HCT116 (cell line): Measurements from ENCODE around the gene LYSMD3. TPM values are rescaled to one million over a fixed set of nuclear protein-coding genes. Genes with fewer than 3 reads are reported as not detected.

Experiments used
- ATAC-seq: fragments of 200-7000 bp; cut with Tn5 transposase; 2 replicates; pipeline ENCODE4 v1.9.1; 2020; ENCODE audit warnings: mild to moderate bottlenecking, moderate library complexity
- BruUV-seq: library from RNA; stranded (reverse); fragments of 400-500 nt; replicated peaks from 2 replicates; lab custom pipeline; 2021; lab: Mats Ljungman, UMichigan
- CTCF ChIA-PET: fragments of 300-600 bp; sonication (Branson Sonifier 250); formaldehyde crosslinking; loops from one replicate; lab custom pipeline; 2021; ENCODE audit warnings: antibody characterized with exemption; lab: Charles Lee
- POLR2A ChIA-PET: fragments of 300-600, 350-600 bp; sonication (Branson Sonifier 250); formaldehyde crosslinking; loops from one replicate; lab custom pipeline; 2021; ENCODE audit warnings: antibody characterized with exemption; lab: Charles Lee
- RAD21 ChIA-PET, 2 experiments: fragments of 300-600 bp; sonication (Branson Sonifier 250); formaldehyde crosslinking; loops; one replicate each; lab custom pipeline; 2023; ENCODE audit warnings: low total read pairs in 2 of 2; ENCODE audit not compliant: uncharacterized antibody in 2 of 2, unreplicated experiment in 2 of 2, low non-redundant PET in 1 of 2; lab: Charles Lee
- DNase-seq: peaks from one replicate; pipeline ENCODE4 v3.0.0-alpha.2; 2010; ENCODE audit warnings: low read depth, low spot score
- H2AFZ ChIP-seq: fragments of 200-600 bp; shearing (Covaris generic), sonication (generic); 2 replicates; pipeline ENCODE4 v1.6.1; 2017; ENCODE audit warnings: low read depth, mixed run types, mixed read lengths, antibody characterized with exemption, low read length; ENCODE audit not compliant: poor library complexity, severe bottlenecking
- H3K27ac ChIP-seq: 2 replicates; pipeline ENCODE4 v1.5.1; 2012; ENCODE audit warnings: low read depth, low read length
- H3K27me3 ChIP-seq: fragments of 200-600 bp; sonication (generic); 2 replicates; pipeline ENCODE4 v1.6.1; 2016; ENCODE audit warnings: mixed run types, low read length, mixed read lengths; ENCODE audit not compliant: insufficient read depth
- H3K36me3 ChIP-seq, 2 experiments: fragments of 200-500 bp in 1 of 2; fragments of 200-600 bp in 1 of 2; sonication (Bioruptor generic) in 1 of 2; sonication (generic) in 1 of 2; 2 replicates each; pipeline versions ENCODE4 v1.5.1 to v1.6.1; 2014 to 2016; ENCODE audit warnings: low read length in 2 of 2, inconsistent platforms in 1 of 2, mixed read lengths in 1 of 2, mixed run types in 1 of 2; ENCODE audit not compliant: insufficient read depth in 2 of 2, control insufficient read depth in 1 of 2
- H3K4me1 ChIP-seq, 2 experiments: fragments of 200-600 bp in 1 of 2; sonication (generic) in 1 of 2; 2 replicates each; pipeline versions ENCODE4 v1.5.1 to v1.6.1; 2012 to 2017; ENCODE audit warnings: low read length in 2 of 2, inconsistent platforms in 1 of 2, mild to moderate bottlenecking in 1 of 2, mixed read lengths in 1 of 2, mixed run types in 1 of 2, moderate library complexity in 1 of 2; ENCODE audit not compliant: insufficient read depth in 2 of 2, control insufficient read depth in 1 of 2
- H3K4me2 ChIP-seq: fragments of 200-600 bp; sonication (generic); 2 replicates; pipeline ENCODE4 v1.6.1; 2017; ENCODE audit warnings: mixed run types, low read length, mixed read lengths
- H3K4me3 ChIP-seq, 2 experiments: fragments of 200-600 bp in 1 of 2; sonication (generic) in 1 of 2; replicated peaks in 1 of 2; 2 replicates each; pipeline ENCODE4 v1.5.1; 2011 to 2016; ENCODE audit warnings: low read length in 2 of 2, control low read depth in 1 of 2, low read depth in 1 of 2, mild to moderate bottlenecking in 1 of 2, mixed read lengths in 1 of 2, mixed run types in 1 of 2
- H3K79me2 ChIP-seq: fragments of 200-600 bp; sonication (generic); 2 replicates; pipeline ENCODE4 v1.6.1; 2017; ENCODE audit warnings: mild to moderate bottlenecking, mixed run types, low read length, moderate library complexity, mixed read lengths; ENCODE audit not compliant: insufficient read depth
- H3K9ac ChIP-seq: fragments of 200-600 bp; sonication (generic); 2 replicates; pipeline ENCODE4 v1.6.1; 2016; ENCODE audit warnings: low read length, mixed read lengths
- H3K9me2 ChIP-seq: fragments of 200-600 bp; sonication (generic), shearing (Covaris generic); 2 replicates; pipeline ENCODE4 v1.6.1; 2017; ENCODE audit warnings: mixed run types, mild to moderate bottlenecking, moderate library complexity; ENCODE audit not compliant: insufficient read depth
- H3K9me3 ChIP-seq, 2 experiments: fragments of 200-500 bp in 1 of 2; fragments of 200-600 bp in 1 of 2; sonication (Bioruptor generic) in 1 of 2; sonication (generic) in 1 of 2; 2 replicates each; pipeline ENCODE4 v1.6.1; 2014 to 2017; ENCODE audit warnings: low read length in 2 of 2, mixed read lengths in 2 of 2, inconsistent platforms in 1 of 2, low read depth in 1 of 2, mild to moderate bottlenecking in 1 of 2, mixed run types in 1 of 2, moderate library complexity in 1 of 2; ENCODE audit not compliant: control insufficient read depth in 1 of 2, insufficient read depth in 1 of 2
- H4K20me1 ChIP-seq: fragments of 200-600 bp; sonication (generic), shearing (Covaris generic); 2 replicates; pipeline ENCODE4 v1.6.1; 2017; ENCODE audit warnings: mixed run types, mild to moderate bottlenecking, moderate library complexity; ENCODE audit not compliant: insufficient read depth
- CBX3 ChIP-seq: IDR thresholded peaks from 2 replicates; pipeline ENCODE4 v1.6.1; 2012; ENCODE audit warnings: low read depth
- CEBPB ChIP-seq: IDR thresholded peaks from 2 replicates; pipeline ENCODE4 v1.6.1; 2012; ENCODE audit warnings: low read depth
- CTCF ChIP-seq, 3 experiments: fragments of 200-600 bp in 1 of 3; sonication (generic) in 1 of 3; IDR thresholded peaks in 2 of 3; conservative IDR thresholded peaks in 1 of 3; 2 replicates each; pipeline ENCODE4 v1.5.1; 2012 to 2017; ENCODE audit warnings: low read depth in 2 of 3, low read length in 2 of 3, antibody characterized with exemption in 1 of 3, borderline replicate concordance in 1 of 3, control low read depth in 1 of 3, mild to moderate bottlenecking in 1 of 3, mixed read lengths in 1 of 3, mixed run types in 1 of 3, moderate library complexity in 1 of 3; ENCODE audit not compliant: insufficient read depth in 1 of 3
- EGR1 ChIP-seq: IDR thresholded peaks from 2 replicates; pipeline ENCODE4 v1.6.1; 2012; ENCODE audit warnings: low read depth
- FOSL1 ChIP-seq: IDR thresholded peaks from 2 replicates; pipeline ENCODE4 v1.6.1; 2012; ENCODE audit warnings: low read depth
- JUND ChIP-seq: IDR thresholded peaks from 2 replicates; pipeline ENCODE4 v1.6.1; 2012
- MAX ChIP-seq: IDR thresholded peaks from 2 replicates; pipeline ENCODE4 v1.6.1; 2012
- POLR2AphosphoS5 ChIP-seq: IDR thresholded peaks from 2 replicates; pipeline ENCODE4 v1.6.1; 2011; ENCODE audit warnings: mild to moderate bottlenecking, low read depth, low read length, moderate library complexity
- RAD21 ChIP-seq: IDR thresholded peaks from 2 replicates; pipeline ENCODE4 v1.6.1; 2012; ENCODE audit warnings: low read depth, mild to moderate bottlenecking
- REST ChIP-seq: IDR thresholded peaks from 2 replicates; pipeline ENCODE4 v1.6.1; 2012; ENCODE audit warnings: low read depth
- SIN3A ChIP-seq: IDR thresholded peaks from 2 replicates; pipeline ENCODE4 v1.6.1; 2012; ENCODE audit warnings: low read depth
- SP1 ChIP-seq: IDR thresholded peaks from 2 replicates; pipeline ENCODE4 v1.6.1; 2012; ENCODE audit warnings: low read depth
- TCF7L2 ChIP-seq: IDR thresholded peaks from 2 replicates; pipeline ENCODE4 v1.7.0; 2011; ENCODE audit warnings: borderline replicate concordance, inconsistent platforms; ENCODE audit not compliant: insufficient read depth, insufficient read length; ENCODE audit errors: extremely low read depth
- YY1 ChIP-seq: IDR thresholded peaks from 2 replicates; pipeline ENCODE4 v1.6.1; 2011; ENCODE audit warnings: low read length, low read depth, moderate library complexity, mild to moderate bottlenecking; ENCODE audit not compliant: insufficient replicate concordance; ENCODE audit errors: extremely low read depth
- ZFX ChIP-seq: fragments of 450-650 bp; IDR thresholded peaks from 2 replicates; pipeline ENCODE4 v1.6.1; 2017
- intact Hi-C: fragments of 100-400 bp; cut with micrococcal nuclease; formaldehyde crosslinking; loops from 2 replicates; pipeline ENCODE4 v1.10.0; 2022
- total RNA-seq: library from RNA; stranded (reverse); gene quantifications from one replicate; pipeline ENCODE4 v1.2.1, GENCODE V29; 2021; ENCODE audit not compliant: unreplicated experiment

Gene LYSMD3
- total RNA-seq, 1 experiment from 2014 or later, result 18.0 TPM

GRCh38 chr5:90558344-90559192, 29.2 kb upstream of the LYSMD3 start, which contains the start of gene ADGRV1:
Gene ADGRV1 (plus strand): TSS chr5:90558797. CDS start chr5:90558896, 99 bp downstream.
- ChIA-PET RAD21 (no interaction called here), CTCF (no interaction called here)
- H3K27ac ChIP-seq, result peak within 1 kb of the TSS; percentile 33

GRCh38 chr5:90557871-90558270, 28.5 kb upstream of the LYSMD3 start:
- Histone ChIP-seq H2AFZ (peak overlapping the region; percentile 91), H3K4me1 (no peaks in the 10 kb centered on the region; a peak in 1 of 4 replicates), H3K9me2 (no peaks in the 10 kb centered on the region), H3K4me2 (peak overlapping the region; percentile 81), H3K9me3 (no peaks in the 10 kb centered on the region), H3K36me3 (no peaks in the 10 kb centered on the region), H3K4me3 (peak overlapping the region; percentile 51 to 62), H3K9ac (peak overlapping the region; percentile 43), H3K27ac (no peak overlapping the region), H4K20me1 (no peaks in the 10 kb centered on the region), H3K27me3 (no peaks in the 10 kb centered on the region), H3K79me2 (no peaks in the 10 kb centered on the region)
- ChIA-PET RAD21 (no interaction called here), POLR2A (interaction anchor here (1.2 kb wide), 1 partner anchor 11 kb away, joined by 3 read pairs; no protein-coding TSS in a partner anchor), CTCF (no interaction called here)
- BruUV-seq, result no TSS peak
- DNase-seq (no peak), ATAC-seq (no peak)
- intact Hi-C loops, result no loop called here
- TF ChIP-seq CEBPB (no peak), FOSL1 (no peak), RAD21 (no peak), CTCF (IDR thresholded peaks at IDR 0.05 in 2 of 3, conservative IDR thresholded peaks at IDR 0.05 in 1 of 3; ENCODE audit: borderline replicate concordance in 1 of 3, insufficient read depth in 1 of 3, low read depth in 2 of 3, low read length in 2 of 3) (no peak), REST (no peak), CBX3 (no peak), MAX (no peak)

More at GRCh38 chr5:90558344-90559192, 29.2 kb upstream of the LYSMD3 start, which contains the start of gene ADGRV1:
- Histone ChIP-seq H4K20me1 (no peaks in the 10 kb centered on the region), H3K79me2 (no peaks in the 10 kb centered on the region), H3K9me2 (no peaks in the 10 kb centered on the region), H3K4me2 (peak within 1 kb of the TSS; percentile 81), H3K27me3 (no peaks in the 10 kb centered on the region), H2AFZ (peak within 1 kb of the TSS; percentile 91), H3K36me3 (no peaks in the 10 kb centered on the region), H3K9ac (peak within 1 kb of the TSS; percentile 43), H3K4me3 (peak within 1 kb of the TSS; percentile 51 to 62), H3K9me3 (no peaks in the 10 kb centered on the region), H3K4me1 (no peaks in the 10 kb centered on the region; a peak in 1 of 4 replicates)
- BruUV-seq, result no TSS peak
- TF ChIP-seq TCF7L2 (peak; percentile 50), SP1 (peak; percentile 82), FOSL1 (no peak), ZFX (peak; percentile 26; the same call in 1 of the 2 replicates), EGR1 (peak; percentile 50), YY1 (no peak), SIN3A (peak; percentile 57; the same call in 1 of the 2 replicates), POLR2AphosphoS5 (peak; percentile 59), MAX (peak; percentile 73), CEBPB (no peak), JUND (peak; percentile 72)
- ATAC-seq (peak; percentile 97), DNase-seq (peak; percentile 86)
- intact Hi-C loops, result no loop called here
- POLR2A ChIA-PET, result interaction anchor here (1.0 to 1.2 kb wide), 2 partner anchors 11 to 149 kb away, joined by 3 read pairs; partner anchors contain the start of gene CETN3
